ENCODE results near the gene MYBPHL.

The MYBPHL gene

DNA sequence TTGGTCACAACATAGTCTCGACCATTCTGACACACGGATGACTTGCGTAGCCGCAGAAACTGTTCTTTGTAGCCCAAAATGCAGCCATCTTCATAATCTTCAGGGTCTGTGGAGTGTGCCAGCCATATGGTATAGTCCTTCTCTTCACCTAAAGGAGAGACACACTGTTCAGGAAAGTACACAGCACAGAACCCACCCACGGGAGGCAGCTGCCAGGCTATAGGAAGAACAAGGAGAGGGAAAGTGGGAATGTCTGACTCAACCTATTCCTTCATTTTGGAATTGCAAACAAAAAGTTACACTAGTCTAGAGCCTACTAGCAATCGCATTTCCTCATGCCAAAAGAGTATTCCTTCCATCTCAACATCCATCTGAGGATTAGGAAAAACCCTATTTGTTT is 16.2 kb upstream of the MYBPHL start:
- TF ChIP-seq TAF1 (IDR thresholded peaks at IDR 0.05; ENCODE audit: borderline replicate concordance, insufficient read depth, low read length), result no peak
- TF ChIP-seq POLR2AphosphoS5 (IDR thresholded peaks at IDR 0.05; ENCODE audit: low read depth, low read length), result no peak
- no peak for TF ChIP-seq FOXP2 (optimal IDR thresholded peaks at IDR 0.05; ENCODE audit: borderline replicate concordance, extremely low read depth, extremely low read length, insufficient read depth)
- TF ChIP-seq, protein P1, sequence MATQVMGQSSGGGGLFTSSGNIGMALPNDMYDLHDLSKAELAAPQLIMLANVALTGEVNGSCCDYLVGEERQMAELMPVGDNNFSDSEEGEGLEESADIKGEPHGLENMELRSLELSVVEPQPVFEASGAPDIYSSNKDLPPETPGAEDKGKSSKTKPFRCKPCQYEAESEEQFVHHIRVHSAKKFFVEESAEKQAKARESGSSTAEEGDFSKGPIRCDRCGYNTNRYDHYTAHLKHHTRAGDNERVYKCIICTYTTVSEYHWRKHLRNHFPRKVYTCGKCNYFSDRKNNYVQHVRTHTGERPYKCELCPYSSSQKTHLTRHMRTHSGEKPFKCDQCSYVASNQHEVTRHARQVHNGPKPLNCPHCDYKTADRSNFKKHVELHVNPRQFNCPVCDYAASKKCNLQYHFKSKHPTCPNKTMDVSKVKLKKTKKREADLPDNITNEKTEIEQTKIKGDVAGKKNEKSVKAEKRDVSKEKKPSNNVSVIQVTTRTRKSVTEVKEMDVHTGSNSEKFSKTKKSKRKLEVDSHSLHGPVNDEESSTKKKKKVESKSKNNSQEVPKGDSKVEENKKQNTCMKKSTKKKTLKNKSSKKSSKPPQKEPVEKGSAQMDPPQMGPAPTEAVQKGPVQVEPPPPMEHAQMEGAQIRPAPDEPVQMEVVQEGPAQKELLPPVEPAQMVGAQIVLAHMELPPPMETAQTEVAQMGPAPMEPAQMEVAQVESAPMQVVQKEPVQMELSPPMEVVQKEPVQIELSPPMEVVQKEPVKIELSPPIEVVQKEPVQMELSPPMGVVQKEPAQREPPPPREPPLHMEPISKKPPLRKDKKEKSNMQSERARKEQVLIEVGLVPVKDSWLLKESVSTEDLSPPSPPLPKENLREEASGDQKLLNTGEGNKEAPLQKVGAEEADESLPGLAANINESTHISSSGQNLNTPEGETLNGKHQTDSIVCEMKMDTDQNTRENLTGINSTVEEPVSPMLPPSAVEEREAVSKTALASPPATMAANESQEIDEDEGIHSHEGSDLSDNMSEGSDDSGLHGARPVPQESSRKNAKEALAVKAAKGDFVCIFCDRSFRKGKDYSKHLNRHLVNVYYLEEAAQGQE (IDR thresholded peaks at IDR 0.05; ENCODE audit: insufficient read depth in 1 of 2, low read depth in 2 of 2, low read length in 2 of 2), result no peak
- TF ChIP-seq SIN3A (IDR thresholded peaks at IDR 0.05; ENCODE audit: borderline replicate concordance, insufficient read depth, low read length), result no peak

DNA sequence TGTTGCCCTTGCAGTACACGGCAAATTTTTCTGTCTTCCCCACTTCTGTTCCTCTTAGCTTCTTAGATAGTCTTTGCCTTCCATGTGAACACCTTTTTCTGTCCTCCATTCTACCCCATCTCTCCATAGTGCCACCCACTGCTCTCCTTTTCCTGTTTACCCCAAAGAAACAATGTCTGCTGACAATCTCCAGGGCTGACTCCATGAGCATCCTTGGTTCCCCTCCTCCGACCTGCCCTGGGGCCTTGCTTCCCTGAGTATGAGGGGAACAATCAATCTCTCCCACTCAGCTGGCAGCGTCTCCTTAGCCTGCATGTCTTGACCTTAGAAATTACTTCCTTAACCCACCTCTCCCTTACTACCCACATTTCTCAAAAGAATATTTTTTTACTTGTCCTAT is 12.3 kb upstream of the MYBPHL start:
- TF ChIP-seq SIN3A (IDR thresholded peaks at IDR 0.05; ENCODE audit: borderline replicate concordance, insufficient read depth, low read length) (no peak), TAF1 (IDR thresholded peaks at IDR 0.05; ENCODE audit: borderline replicate concordance, insufficient read depth, low read length) (no peak), FOXP2 (optimal IDR thresholded peaks at IDR 0.05; ENCODE audit: borderline replicate concordance, extremely low read depth, extremely low read length, insufficient read depth) (no peak), POLR2AphosphoS5 (IDR thresholded peaks at IDR 0.05; ENCODE audit: low read depth, low read length) (no peak)
- TF ChIP-seq, protein P1 (IDR thresholded peaks at IDR 0.05; ENCODE audit: insufficient read depth in 1 of 2, low read depth in 2 of 2, low read length in 2 of 2), result no peak

DNA sequence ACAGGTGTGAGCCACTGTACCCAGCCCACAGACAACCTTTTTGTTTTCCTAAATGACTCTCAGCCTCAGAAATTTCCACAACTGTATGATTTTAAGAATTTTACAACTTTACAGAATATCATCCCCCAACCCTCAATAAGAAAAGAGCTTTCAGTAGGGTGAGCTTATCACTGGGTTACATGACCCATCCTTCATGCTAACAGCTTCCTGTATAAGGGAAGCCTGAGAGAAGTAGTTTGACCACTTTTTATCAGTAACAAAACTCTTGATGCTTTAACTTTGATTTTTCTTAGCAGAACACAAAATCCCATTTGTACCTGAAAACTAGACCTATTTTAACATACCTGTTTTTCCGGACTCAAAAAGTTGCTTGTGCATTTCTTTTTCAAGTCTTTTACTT is 9.7 kb upstream of the MYBPHL start:
- TF ChIP-seq SIN3A (IDR thresholded peaks at IDR 0.05; ENCODE audit: borderline replicate concordance, insufficient read depth, low read length), result no peak
- no peak for TF ChIP-seq POLR2AphosphoS5 (IDR thresholded peaks at IDR 0.05; ENCODE audit: low read depth, low read length)
- no peak for TF ChIP-seq TAF1 (IDR thresholded peaks at IDR 0.05; ENCODE audit: borderline replicate concordance, insufficient read depth, low read length)
- no peak for TF ChIP-seq FOXP2 (optimal IDR thresholded peaks at IDR 0.05; ENCODE audit: borderline replicate concordance, extremely low read depth, extremely low read length, insufficient read depth)
- TF ChIP-seq, protein P1 (IDR thresholded peaks at IDR 0.05; ENCODE audit: insufficient read depth in 1 of 2, low read depth in 2 of 2, low read length in 2 of 2), result no peak

DNA sequence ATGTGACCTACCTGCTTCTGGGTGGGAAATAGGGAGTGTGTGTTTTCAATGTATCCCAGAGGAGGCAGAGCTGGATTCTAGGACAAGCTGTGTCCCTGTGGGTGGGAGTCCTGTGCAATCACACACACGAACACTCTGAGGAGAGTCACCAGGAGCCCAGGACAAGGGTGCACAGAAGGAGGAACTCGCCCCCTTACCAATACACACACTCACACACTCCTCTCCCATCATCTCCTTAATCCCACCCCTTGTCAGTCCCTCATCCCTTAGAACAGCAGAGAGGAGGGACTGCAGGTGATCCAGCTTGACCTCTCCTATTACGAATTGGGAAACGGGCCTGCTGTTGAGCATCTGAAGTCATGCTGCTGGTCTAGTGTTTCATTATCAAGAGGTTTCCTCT is 8.5 kb upstream of the MYBPHL start:
- TF ChIP-seq, protein P1 (IDR thresholded peaks at IDR 0.05; ENCODE audit: insufficient read depth in 1 of 2, low read depth in 2 of 2, low read length in 2 of 2), result no peak
- TF ChIP-seq TAF1 (IDR thresholded peaks at IDR 0.05; ENCODE audit: borderline replicate concordance, insufficient read depth, low read length), result no peak
- TF ChIP-seq SIN3A (IDR thresholded peaks at IDR 0.05; ENCODE audit: borderline replicate concordance, insufficient read depth, low read length), result no peak
- no peak for TF ChIP-seq FOXP2 (optimal IDR thresholded peaks at IDR 0.05; ENCODE audit: borderline replicate concordance, extremely low read depth, extremely low read length, insufficient read depth)
- TF ChIP-seq POLR2AphosphoS5 (IDR thresholded peaks at IDR 0.05; ENCODE audit: low read depth, low read length), result no peak

DNA sequence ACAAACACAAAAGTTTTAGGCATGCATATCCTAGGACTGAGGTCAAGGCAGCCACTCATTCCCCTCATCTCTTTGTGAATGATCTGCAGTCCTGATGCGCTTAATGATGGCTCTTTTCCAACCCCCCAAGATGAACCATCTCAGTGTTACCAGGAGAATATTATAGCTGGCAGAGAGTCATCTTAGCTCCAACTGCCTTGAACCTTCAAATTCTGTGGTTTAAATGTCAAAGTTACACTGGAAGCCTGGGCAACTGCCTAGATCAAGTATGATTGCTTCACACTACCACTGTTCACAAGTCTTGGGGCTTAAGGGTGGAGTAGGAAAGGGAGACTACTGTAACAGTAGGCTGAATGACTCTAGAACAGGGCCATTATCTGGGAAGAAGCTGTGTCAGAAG is 8.0 kb upstream of the MYBPHL start:
- TF ChIP-seq, protein P1 (IDR thresholded peaks at IDR 0.05; ENCODE audit: insufficient read depth in 1 of 2, low read depth in 2 of 2, low read length in 2 of 2), result no peak
- no peak for TF ChIP-seq TAF1 (IDR thresholded peaks at IDR 0.05; ENCODE audit: borderline replicate concordance, insufficient read depth, low read length)
- no peak for TF ChIP-seq SIN3A (IDR thresholded peaks at IDR 0.05; ENCODE audit: borderline replicate concordance, insufficient read depth, low read length)
- TF ChIP-seq POLR2AphosphoS5 (IDR thresholded peaks at IDR 0.05; ENCODE audit: low read depth, low read length), result no peak
- no peak for TF ChIP-seq FOXP2 (optimal IDR thresholded peaks at IDR 0.05; ENCODE audit: borderline replicate concordance, extremely low read depth, extremely low read length, insufficient read depth)
